ENCODE measurements around the gene C2CD4C. TPM values are rescaled to one million over a fixed set of nuclear protein-coding genes. Genes with fewer than 3 reads are reported as not detected.

C2CD4C gene
- total and polyA plus RNA-seq, 2 donors (not counting 3 experiments of a cell fraction or from before 2014, with no cell fraction given), result 0.25 to 0.38 TPM

DNA sequence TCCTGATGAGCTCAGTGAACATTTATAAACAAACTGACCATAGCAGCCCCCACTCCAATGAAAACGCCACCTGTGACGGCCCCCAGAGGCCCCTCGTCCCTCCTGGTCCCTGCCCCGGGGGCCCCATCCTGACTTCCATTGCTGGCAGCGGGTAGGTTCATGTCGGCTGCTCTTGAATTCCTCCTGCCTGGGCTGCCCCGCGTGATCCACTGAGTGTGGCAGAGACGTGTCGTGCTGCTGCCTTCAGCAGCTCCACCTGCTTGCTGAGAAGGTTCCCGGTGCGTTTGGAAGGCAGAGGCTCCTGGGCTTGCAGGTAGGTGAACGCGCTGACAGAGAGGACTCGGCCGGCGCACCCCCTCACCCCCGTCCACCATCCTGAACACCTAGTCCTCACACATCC, 11.6 kb downstream of the C2CD4C start:
- no peaks in the 10 kb centered on the region for H4K20me1 ChIP-seq (replicated peaks; ENCODE audit: control insufficient read depth, extremely low read depth, insufficient read depth, low read length)
- no peaks in the 10 kb centered on the region for H3K4me1 ChIP-seq (ENCODE audit: control insufficient read depth, extremely low read depth, insufficient read depth, low read length)
- H3K9me1 ChIP-seq (replicated peaks; ENCODE audit: control insufficient read depth, extremely low read depth, insufficient read depth, low read length), result no peaks in the 10 kb centered on the region
- no peak overlapping the region for H3K4me2 ChIP-seq (ENCODE audit: insufficient read depth, low read length)
- H3K27ac ChIP-seq (ENCODE audit: insufficient read depth, low read depth, low read length), result no peak overlapping the region
- no peak overlapping the region for H3K4me3 ChIP-seq (replicated peaks in 1 of 3; ENCODE audit: insufficient read depth in 1 of 3, low read depth in 1 of 3, low read length in 3 of 3)
- ChIA-PET POLR2A (no interaction called here), CTCF (no interaction called here)
- dilution Hi-C loops (cut with MboI; ENCODE audit: extremely low pct_ligation_motif_present, low sequenced_read_pairs), result no loop called here
- intact Hi-C loops (cut with micrococcal nuclease), result no loop called here
- FAIRE-seq (no peak), DNase-seq (ENCODE audit: low read depth, low spot score) (no peak)
- H3K9ac ChIP-seq (replicated peaks; ENCODE audit: extremely low read depth, insufficient read depth, low read length), result no peak overlapping the region
- TF ChIP-seq POLR2AphosphoS5 (IDR thresholded peaks at IDR 0.05; ENCODE audit: insufficient read depth, low read depth, low read length) (no peak), EZH2 (IDR thresholded peaks at IDR 0.05; ENCODE audit: borderline replicate concordance, low read depth, low read length, severe bottlenecking) (no peak), MYC (IDR thresholded peaks at IDR 0.05; ENCODE audit: low read depth, low read length) (no peak), FOS (IDR thresholded peaks at IDR 0.05; ENCODE audit: borderline replicate concordance, insufficient read depth, low read length) (no peak), POLR2A (IDR thresholded peaks at IDR 0.05; ENCODE audit: low read depth, low read length) (no peak), GATA2 (IDR thresholded peaks at IDR 0.05; ENCODE audit: insufficient read depth, insufficient read length, low read depth, low read length) (no peak), JUN (IDR thresholded peaks at IDR 0.05; ENCODE audit: borderline replicate concordance, insufficient read depth, insufficient read length, low read depth) (no peak)
- TF ChIP-seq, protein P1, sequence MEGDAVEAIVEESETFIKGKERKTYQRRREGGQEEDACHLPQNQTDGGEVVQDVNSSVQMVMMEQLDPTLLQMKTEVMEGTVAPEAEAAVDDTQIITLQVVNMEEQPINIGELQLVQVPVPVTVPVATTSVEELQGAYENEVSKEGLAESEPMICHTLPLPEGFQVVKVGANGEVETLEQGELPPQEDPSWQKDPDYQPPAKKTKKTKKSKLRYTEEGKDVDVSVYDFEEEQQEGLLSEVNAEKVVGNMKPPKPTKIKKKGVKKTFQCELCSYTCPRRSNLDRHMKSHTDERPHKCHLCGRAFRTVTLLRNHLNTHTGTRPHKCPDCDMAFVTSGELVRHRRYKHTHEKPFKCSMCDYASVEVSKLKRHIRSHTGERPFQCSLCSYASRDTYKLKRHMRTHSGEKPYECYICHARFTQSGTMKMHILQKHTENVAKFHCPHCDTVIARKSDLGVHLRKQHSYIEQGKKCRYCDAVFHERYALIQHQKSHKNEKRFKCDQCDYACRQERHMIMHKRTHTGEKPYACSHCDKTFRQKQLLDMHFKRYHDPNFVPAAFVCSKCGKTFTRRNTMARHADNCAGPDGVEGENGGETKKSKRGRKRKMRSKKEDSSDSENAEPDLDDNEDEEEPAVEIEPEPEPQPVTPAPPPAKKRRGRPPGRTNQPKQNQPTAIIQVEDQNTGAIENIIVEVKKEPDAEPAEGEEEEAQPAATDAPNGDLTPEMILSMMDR (IDR thresholded peaks at IDR 0.05; ENCODE audit: extremely low read depth in 1 of 2, insufficient read depth in 1 of 2, low read depth in 1 of 2, low read length in 2 of 2), result no peak
- TF ChIP-seq, protein P2, sequence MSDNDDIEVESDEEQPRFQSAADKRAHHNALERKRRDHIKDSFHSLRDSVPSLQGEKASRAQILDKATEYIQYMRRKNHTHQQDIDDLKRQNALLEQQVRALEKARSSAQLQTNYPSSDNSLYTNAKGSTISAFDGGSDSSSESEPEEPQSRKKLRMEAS (IDR thresholded peaks at IDR 0.05; ENCODE audit: insufficient read depth, insufficient read length), result no peak
- no peak overlapping the region for H2AFZ ChIP-seq (ENCODE audit: low read depth, low read length)
- H3K27me3 ChIP-seq (ENCODE audit: control insufficient read depth in 2 of 2, insufficient read depth in 2 of 2, low read length in 2 of 2), result no peaks in the 10 kb centered on the region
- BruUV-seq (replicated peaks), result no TSS peak
- H3K9me3 ChIP-seq (replicated peaks; ENCODE audit: control insufficient read depth, insufficient read depth, low read length), result peaks cover 2% of the 10 kb centered on the region
- no peaks in the 10 kb centered on the region for H3K79me2 ChIP-seq (ENCODE audit: control insufficient read depth, insufficient read depth, low read length)
- H3K36me3 ChIP-seq (ENCODE audit: control insufficient read depth in 2 of 2, extremely low read depth in 1 of 2, insufficient read depth in 2 of 2, low read length in 2 of 2), result no peaks in the 10 kb centered on the region

Data from endothelial cell of umbilical vein (primary cell).